ENCODE data around the gene ADARB1.

The ADARB1 gene

GRCh38 chr21:45251635-45252447, 177.5 kb downstream of the ADARB1 start:
- DNase-seq (ENCODE audit: low spot score), result no peak

GRCh38 chr21:45252448-45252925, 178.1 kb downstream of the ADARB1 start:
- no peak for DNase-seq (ENCODE audit: low spot score)

- no peak for DNase-seq (ENCODE audit: low spot score)
These were observed 178.8 kb downstream of the ADARB1 start for GRCh38 chr21:45253180-45253579.

GRCh38 chr21:45253633-45254459, 179.5 kb downstream of the ADARB1 start:
- no peak for DNase-seq (ENCODE audit: low spot score)

DNA sequence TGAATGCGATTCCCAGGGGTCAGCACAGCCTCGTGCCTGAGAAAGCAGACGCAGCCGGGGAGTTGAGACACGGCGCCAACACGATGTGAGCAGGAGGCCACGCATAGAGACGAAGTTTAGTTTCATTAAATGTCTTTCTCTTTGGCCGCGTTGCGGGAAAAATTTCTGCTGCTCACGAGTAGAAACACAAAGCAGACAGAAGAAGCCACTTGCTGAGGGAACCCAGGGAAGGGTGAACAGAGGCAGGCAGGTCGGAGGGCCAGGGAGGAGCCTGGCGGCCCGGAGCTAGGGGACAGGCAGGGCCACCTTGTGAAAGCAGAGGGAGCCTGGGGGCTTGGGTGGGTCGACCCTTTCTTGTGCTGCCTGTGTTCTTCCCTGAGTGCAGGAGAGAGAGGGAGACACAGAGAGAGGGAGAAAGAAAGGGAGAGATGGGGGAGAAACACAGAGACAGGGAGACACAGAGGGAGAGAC, 180.1 kb downstream of the ADARB1 start:
- no peak for DNase-seq (ENCODE audit: low spot score)

DNA sequence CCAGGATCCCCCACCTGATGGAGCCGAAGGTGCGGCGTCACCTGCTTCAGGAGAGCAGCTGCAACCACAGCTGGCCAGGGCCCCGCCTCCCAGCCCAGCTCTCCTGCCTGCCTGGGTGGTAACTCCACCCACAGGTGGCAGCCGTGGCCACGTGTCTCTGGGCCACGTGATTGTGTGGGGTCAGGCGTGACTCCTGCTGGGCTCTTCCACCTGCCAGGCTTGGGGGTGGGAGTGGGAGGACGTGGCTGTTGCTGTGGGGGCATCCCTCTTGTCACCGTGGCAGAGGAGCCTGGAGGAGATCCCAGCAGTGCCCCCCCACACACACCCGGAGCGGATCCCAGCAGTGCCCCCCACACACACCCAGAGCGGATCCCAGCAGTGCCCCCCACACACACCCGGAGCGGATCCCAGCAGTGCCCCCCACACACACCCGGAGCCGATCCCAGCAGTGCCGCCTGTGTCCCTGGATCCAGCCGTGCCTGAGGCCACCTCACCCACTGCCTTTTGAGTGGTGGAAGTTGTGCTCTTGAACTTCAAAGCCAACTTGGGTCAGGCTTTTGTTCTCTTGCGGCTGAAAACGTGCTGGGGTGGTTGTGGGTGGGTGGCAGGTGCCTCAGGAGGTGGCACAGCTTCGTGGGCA, 181.1 kb downstream of the ADARB1 start:
- no peak for DNase-seq (ENCODE audit: low spot score)

DNA sequence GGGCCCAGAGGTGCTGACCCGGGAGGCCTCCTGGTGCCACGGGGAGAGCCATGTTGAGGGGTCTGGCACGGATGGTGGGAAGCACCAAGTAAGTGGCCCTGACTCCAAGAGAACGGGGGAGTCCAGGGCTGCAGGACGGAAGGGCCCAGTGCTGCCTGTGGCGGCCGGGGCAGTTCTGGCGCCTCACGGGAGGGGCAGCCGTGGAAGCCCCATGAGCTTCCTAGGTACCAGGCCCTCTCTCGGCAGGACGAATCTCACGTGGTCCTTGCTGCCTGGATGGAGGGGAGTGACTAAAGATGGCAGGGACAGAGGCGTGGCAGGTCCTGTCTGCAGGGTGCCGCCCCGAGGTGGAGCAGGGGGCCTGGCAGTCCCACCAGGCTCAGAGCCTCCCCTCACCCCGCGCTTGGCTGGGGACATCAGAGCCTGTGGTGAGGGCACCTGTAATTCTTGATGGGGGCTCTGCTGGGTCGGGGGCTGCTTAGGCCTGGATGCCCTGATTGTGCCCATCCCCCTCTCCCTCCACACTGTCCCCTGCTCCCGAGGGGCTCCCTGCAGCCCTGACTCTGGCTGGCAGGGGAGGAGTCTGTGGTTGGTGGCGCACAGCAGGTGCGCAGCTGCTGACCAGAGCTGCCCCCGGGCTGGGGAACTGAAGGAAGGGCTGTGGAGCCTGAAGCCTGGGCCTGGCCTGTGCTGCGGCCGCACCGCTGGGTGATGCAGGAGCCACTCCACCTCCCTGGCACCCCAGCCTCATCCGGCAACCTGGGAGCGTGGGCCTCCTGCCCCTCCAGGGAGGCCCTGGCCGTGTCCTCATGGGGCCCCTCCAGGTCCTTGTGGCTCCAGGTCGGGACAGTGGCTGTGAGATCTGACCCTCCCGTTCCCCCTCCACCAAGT, 181.9 kb downstream of the ADARB1 start:
- DNase-seq (ENCODE audit: low spot score), result no peak

DNA sequence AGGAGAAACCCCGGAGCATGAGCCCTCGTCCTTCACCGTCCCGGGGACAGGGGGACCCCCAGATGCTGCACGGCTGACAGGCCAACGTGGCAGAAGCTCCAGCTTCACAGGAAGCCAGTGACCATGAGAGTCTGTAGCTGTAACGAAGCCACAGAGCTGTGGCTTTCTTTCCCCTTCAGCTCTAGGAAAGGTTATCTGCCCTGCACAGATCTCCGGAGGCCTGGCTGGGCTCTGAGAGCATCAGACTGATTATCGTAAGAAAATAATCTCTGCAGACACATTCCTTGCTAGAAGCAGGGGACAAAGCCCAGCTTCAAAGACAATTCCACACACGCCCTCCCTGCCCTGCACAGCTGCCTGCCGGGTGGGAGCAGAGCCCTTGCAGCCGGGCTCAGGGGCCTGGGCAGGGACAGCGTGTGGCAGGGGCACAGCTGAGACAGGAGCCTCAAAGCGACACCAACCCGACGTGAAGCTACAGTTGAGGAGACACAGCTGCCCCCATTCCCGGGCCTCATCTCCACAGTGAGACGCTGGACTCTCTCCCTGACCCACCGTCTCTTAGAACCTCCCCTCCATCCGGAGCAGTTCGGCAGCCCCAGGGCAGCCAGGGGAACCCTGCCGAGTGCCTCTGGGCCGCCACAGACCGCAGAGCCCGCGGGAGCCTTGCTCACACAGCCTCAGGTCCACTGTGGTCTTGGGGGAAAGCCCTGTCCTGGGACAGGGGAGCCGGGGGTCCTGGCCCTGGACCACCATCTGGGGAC, 182.7 kb downstream of the ADARB1 start:
- no peak for DNase-seq (ENCODE audit: low spot score)

DNA sequence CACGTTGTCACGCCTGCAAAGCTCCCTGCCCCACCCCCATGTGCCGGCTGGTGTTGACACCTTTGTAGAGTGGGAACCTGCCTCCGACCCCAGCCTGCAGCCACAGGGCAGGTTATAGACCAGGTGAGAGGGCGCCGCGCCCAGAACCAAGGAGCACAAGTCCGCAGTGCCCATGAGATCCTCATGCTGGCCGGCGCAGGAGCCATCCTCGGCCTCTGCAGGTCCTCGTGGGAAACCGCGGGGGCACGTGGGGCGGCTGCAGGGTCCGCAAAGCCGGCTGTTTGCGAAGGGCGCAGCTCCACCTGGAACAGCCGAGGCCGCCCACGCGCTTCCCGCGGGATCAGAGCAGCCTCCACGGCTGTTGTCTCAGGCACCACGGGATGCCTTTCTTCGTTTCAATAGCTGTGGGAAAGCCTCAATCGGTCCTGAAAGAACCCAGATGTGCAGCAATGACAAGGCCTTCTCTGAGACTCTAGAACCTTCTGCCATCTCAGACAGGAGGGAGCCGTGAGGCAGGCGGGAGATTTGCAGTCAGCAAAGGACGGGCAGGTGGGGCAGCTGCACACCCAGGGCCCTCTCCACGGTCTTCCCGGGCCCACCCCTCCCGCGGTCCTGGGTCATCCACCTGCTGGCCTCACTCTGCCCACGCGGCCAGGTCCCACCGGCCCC, 183.4 kb downstream of the ADARB1 start:
- DNase-seq (ENCODE audit: low spot score), result peak; percentile 50

GRCh38 chr21:45258466-45258865, 184.1 kb downstream of the ADARB1 start:
- peak; percentile 55 for DNase-seq (ENCODE audit: low spot score)

GRCh38 chr21:45259206-45259840, 184.9 kb downstream of the ADARB1 start:
- no peak for DNase-seq (ENCODE audit: low spot score)

- DNase-seq (ENCODE audit: low spot score), result peak; percentile 41
These were observed 185.9 kb downstream of the ADARB1 start for GRCh38 chr21:45260191-45260825.

DNA sequence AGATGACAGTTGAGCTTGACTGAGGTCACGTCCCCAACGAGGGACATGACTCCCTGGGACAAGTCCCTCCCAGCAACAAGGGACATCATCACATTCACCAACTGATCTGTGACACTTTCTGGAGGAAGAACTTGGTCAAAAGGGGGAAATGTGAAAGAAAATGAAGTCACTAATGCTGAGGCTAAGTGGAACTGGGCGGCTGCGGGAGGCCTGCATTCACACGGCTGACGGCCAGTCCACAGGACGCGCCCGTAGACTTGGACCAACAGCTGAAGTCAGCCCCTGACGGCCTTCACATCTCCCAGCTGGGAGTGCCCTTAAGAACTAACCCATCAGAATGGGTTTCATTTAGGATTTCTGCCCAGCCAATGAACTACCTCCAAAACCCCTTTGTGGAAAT, 186.7 kb downstream of the ADARB1 start:
- DNase-seq (ENCODE audit: low spot score), result peak; percentile 50

GRCh38 chr21:45262041-45262581, 187.7 kb downstream of the ADARB1 start:
- DNase-seq (ENCODE audit: low spot score), result no peak

GRCh38 chr21:45262616-45263015, 188.2 kb downstream of the ADARB1 start:
- DNase-seq (ENCODE audit: low spot score), result no peak

GRCh38 chr21:45263534-45263933, 189.2 kb downstream of the ADARB1 start:
- DNase-seq (ENCODE audit: low spot score), result no peak

GRCh38 chr21:45264146-45264911, 189.9 kb downstream of the ADARB1 start:
- DNase-seq (ENCODE audit: low spot score), result peak; percentile 60
